Measurements from ENCODE around the gene NBPF11.
"Not testable (repeated sequence)": the region's sequence is repeated elsewhere in the genome, so short reads cannot be mapped to it uniquely, and the experiment has no call there.

Gene NBPF11

GRCh38 chr1:148151911-148152656, at the start of gene NBPF11:
NBPF11 (minus strand) TSS chr1:148152281; CDS start chr1:148127003, 25,278 bp downstream.
- peak; percentile 86 for DNase-seq

DNA sequence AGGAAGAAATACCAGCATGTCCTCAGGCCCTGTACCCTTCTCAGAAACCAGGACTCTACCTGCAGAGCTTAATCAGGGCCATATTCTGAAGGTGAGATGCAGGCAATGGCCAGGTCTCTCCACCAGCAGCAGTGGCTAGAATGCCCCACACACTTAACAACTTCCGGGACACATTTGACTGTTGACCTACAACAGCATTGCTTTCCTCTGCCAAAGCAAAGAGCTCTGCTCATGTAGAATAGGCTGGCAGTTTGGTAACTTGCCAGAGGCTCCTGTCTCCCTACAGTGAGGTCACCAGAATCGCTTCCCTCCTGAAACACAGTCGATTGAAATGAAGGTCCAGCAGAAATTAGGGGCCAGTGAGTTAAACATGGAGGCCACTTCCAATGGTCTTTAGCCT, 45.3 kb upstream of the NBPF11 start:
- not testable (repeated sequence) for DNase-seq

DNA sequence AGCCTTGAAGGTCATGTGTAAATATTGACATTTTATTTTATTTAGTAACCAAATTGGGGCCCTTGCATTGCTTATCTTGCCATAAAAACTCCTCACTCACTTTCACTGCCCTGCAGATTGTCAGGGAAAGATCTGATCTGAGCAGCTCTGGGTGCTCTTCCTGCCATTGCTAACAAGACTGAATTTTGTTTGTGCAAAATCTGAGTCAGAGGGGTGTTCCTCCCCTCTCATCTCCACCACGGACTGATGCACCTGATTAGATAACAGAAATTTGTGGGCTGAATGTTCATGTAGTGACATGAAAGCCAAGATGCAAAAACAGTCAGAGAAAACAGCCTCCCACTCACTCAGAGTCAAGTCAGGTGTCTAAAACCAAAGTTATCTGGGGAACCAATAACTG, 44.9 kb upstream of the NBPF11 start:
- not testable (repeated sequence) for DNase-seq

GRCh38 chr1:148195115-148195514, 43.0 kb upstream of the NBPF11 start:
- not testable (repeated sequence) for DNase-seq

DNA sequence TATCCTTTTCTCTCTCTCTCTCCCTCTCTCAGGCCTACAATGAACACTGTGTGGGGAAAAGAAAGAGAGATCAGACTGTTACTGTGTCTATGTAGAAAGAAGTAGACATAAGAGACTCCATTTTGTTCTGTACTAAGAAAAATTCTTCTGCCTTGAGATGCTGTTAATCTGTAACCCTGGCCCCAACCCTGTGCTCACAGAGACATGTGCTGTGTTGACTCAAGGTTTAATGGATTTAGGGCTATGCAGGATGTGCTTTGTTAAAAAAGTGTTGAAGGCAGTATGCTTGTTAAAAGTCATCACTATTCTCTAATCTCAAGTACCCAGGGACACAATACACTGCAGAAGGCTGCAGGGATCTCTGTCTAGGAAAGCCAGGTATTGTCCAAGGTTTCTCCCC, 36.7 kb upstream of the NBPF11 start:
- not testable (repeated sequence) for DNase-seq

DNA sequence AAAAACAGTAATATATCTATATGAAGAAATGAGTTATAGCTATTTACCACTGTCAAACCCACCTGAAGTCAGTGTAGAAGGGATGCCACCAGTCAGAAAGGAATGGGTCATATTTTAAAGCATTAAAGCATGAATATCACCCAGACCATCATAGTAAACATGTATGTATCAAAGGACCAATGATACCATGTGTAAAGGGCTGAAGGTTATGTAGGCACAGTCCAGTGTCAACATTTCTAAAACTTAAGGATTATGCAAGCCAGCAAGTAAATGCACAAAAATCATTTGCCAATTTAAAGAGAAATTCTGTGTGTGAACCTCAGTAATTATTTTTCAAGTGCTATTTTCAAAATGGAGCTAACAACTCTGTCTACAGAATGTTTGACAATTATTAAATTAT, 26.6 kb upstream of the NBPF11 start:
- DNase-seq = not testable (repeated sequence)

GRCh38 chr1:148175414-148175813, 23.3 kb upstream of the NBPF11 start:
- DNase-seq = not testable (repeated sequence)

- DNase-seq = not testable (repeated sequence)
Observed at GRCh38 chr1:148171995-148172394, 19.9 kb upstream of the NBPF11 start.

GRCh38 chr1:148166558-148167492, 14.7 kb upstream of the NBPF11 start:
- DNase-seq = no peak

- DNase-seq = no peak
Observed at GRCh38 chr1:148162363-148162762, 10.3 kb upstream of the NBPF11 start.

- no peak for DNase-seq
Observed at GRCh38 chr1:148161053-148161901, 9.2 kb upstream of the NBPF11 start.

DNA sequence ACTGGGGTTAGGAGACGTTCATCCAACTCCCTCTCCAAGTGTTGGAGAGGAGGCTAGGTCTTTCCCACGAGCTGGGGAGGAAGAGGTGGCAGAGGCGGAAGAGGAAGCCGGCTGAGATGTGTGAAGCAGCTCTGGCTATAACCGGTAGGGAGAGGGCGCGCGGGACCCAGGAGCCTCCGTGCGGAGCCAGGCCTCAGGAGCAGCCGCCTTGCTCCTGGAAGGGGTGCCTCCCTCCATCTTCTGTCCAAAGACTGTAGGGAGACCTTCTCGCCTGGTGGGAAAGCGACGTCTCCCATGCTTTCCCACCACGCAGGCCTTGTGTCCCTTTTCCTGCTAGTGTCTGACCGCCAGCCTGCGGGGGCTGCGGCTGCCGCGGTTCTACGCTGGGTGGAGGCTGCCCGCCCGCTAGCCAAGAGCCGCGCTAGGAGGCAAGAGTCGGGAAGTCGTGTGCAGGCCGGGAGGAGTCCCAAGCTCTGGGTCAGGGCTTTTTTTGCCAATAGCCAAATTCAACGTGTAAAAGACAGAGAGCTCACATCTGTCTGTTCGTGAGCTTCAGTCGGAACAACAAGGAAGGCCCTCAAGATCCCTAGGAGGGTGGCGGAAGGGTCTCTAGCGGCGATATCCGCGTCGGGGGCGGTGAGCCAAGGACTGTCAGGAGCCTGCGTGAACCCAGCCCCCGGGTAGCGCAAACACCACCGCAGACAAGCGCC, 8.4 kb upstream of the NBPF11 start:
- DNase-seq = no peak

DNA sequence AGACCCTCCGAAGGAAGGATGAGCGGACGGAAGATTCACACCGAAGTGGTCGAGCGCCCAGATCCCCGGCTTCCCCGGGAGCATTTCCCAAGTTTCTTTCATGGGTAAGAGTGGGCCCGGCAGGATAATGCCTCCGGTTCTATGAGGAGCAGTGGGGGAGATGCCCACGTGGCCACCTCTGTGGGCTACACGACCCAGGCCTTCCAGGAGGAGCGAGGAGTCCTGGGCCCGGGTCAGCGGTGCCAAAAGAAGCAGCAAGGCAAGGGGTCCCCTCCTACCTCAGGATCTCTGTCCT, 7.9 kb upstream of the NBPF11 start:
- DNase-seq = no peak

GRCh38 chr1:148158341-148159003, 6.4 kb upstream of the NBPF11 start:
- no peak for DNase-seq

DNA sequence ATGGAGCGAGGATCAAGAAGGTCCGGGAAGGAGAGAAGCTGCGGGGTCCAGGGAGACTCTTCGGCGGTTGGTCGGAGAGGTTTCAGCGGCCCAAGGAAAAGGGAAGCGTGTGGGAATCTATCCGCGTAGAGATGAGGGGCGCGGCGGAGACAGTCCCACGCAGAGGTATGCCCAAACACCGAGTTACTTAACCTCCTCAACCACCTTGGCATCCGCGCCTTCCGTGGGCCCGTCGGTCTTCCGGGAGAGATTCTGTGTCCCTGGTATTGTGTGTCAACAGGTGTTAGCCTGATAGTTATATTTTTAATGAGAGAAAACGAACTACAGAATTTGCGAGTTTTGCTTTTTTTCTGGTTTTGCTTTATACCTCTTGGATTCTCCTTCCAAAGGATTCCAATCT, 5.7 kb upstream of the NBPF11 start:
- not testable (repeated sequence) for DNase-seq

DNA sequence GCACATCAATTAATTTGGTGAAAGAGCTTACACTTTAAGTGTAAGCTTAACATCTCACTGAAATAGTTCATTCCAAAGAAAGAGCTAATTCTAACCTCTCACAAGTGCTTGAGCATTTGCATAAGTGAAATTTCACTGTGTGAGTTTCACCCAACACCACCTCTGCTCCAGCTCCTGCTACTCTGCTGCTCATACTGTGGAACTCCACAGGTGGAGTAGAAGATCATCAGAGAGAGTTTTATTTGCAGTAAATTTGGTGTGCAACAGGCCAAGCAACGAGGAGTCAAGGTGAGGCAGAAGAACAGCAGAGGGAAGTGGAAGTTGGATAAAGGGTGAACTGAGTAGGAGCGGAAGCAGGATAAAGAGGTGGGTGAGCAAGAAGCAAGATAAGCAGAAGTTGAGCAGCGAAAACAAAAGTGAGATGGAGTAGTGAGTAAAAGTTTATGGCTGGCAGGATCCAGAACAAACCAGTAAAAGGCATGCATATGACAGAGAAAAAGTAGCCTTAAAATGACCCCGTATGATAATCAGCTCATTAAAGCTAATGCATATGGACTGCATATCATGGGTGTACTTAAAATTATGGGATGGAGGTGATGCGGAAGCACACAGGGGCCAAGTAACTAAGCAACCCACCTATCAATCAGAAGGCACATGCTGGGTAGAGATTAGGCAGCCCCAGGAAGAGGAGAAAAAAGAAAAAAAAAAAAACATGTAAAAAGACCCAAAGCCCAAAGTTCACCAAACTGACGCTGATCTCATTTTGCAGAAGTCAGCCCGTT, 3.6 kb upstream of the NBPF11 start:
- not testable (repeated sequence) for DNase-seq

DNA sequence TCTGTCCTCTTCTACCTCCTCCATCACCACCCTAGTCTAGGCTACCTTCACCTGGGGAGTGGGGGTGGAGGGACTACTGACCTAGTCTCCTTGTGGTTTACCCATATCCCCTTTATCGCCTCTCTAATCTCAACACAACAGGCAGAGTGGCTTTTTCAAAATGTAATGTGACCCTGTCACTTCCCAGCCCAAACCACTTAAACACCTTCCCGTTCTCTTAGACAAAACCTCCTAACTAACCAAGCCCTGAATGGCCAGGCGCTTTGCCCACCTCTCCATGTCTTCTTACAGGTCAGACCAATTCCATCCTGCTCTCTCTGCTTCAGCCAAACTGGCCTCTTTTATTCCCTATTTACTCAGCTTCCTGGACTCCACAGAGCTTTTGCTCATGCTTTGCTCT, 714 bp upstream of the NBPF11 start:
- not testable (repeated sequence) for DNase-seq

DNA sequence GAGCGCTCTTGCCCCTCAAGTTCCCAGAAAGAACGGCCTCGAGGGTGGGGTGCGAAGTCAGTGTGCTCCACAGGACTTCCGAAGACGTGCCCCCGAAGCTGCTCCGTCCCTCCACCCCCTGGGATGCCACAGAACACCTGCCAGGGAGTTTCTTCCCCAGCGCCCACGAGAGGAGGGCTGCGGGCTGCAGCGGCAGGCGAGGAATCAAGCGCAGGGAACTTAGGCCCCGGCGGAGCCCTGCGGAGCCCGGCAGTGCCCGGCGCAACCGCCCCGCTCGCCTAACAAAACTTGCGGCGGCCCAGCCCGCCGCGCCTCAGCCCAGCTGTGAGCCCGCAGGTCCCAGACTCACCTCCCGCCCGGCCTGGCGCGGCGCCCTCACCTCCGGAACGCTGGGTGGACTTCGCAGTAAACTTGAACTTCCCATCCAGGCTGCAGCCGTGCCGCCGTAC, 686 bp downstream of the NBPF11 start:
- not testable (repeated sequence) for DNase-seq

DNA sequence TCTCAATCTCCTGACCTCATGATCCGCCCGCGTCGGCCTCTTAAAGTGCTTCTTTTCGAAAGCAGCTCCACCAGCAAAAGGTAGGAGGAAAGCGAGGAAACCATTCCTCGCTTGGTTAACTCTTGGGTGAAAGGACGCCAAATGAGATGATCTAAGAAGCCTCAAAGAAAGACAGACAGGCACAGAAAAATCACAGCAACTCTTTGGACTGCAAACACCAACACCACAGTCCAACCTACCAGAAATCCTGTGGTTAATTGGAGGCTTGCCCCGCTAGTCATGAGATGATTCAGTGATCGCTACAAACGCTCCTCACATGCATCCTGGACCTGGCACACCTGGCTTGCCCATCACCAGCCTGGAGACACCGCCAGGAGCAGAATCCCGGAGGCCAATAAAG, 1.1 kb downstream of the NBPF11 start:
- DNase-seq = not testable (repeated sequence)

DNA sequence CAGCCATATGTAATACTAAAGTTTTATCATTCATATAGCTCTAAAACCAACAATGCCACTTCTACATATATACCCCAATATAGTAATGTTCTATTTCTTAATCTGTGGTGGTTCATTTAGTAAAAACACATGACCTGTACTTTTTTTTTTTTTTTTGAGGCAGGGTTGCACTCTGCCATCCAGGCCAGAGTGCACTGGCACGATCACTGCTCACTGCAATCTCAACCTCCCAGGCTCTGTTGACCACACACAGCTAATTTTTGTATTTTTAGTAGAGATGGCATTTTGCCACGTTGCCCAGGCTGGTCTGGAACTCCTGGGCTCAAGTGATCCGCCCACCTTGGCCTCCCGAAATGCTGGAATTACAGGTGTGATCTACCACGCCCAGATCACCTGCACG, 2.1 kb downstream of the NBPF11 start:
- DNase-seq = not testable (repeated sequence)

Measured in CD4-positive, alpha-beta T cell treated with Interleukin-4 for 4 hours (primary cell).